SU-DHL-6 (cell line): ENCODE measurements around the gene SRPK2.
"Not testable (repeated sequence)": the region's sequence is repeated elsewhere in the genome, so short reads cannot be mapped to it uniquely, and the experiment has no call there.

Experiments used
- H2AFZ ChIP-seq: fragments of 200-600 bp; sonication (generic); 2 replicates; pipeline ENCODE4 v1.6.1; 2014; ENCODE audit warnings: low read depth, mild to moderate bottlenecking, moderate library complexity, mixed read lengths, antibody characterized with exemption, low read length; ENCODE audit not compliant: severe bottlenecking
- H3F3A ChIP-seq: fragments of 200-600 bp; shearing (Covaris generic); 2 replicates; pipeline ENCODE4 v1.6.0; 2016; ENCODE audit warnings: antibody characterized with exemption, mild to moderate bottlenecking; ENCODE audit not compliant: insufficient read depth
- H3K27ac ChIP-seq: fragments of 200-600 bp; sonication (generic); 2 replicates; pipeline ENCODE4 v1.5.1; 2016; ENCODE audit warnings: low read depth, mild to moderate bottlenecking, low read length, moderate library complexity, mixed read lengths
- H3K27me3 ChIP-seq: fragments of 200-600 bp; sonication (generic), shearing (Covaris generic); 2 replicates; pipeline ENCODE4 v1.6.0; 2014; ENCODE audit warnings: mild to moderate bottlenecking, low read length
- H3K36me3 ChIP-seq: fragments of 200-600 bp; sonication (generic); 2 replicates; pipeline ENCODE4 v1.6.1; 2014; ENCODE audit warnings: mild to moderate bottlenecking, low read length, mixed read lengths
- H3K4me2 ChIP-seq: fragments of 300-600, 200-600 bp; shearing (Covaris generic), sonication (generic); 2 replicates; pipeline ENCODE4 v1.6.0; 2014; ENCODE audit warnings: low read length, low read depth, mild to moderate bottlenecking; ENCODE audit not compliant: poor library complexity, severe bottlenecking
- H3K4me3 ChIP-seq: fragments of 200-600 bp; sonication (generic); 2 replicates; pipeline ENCODE4 v1.5.1; 2014; ENCODE audit warnings: antibody characterized with exemption, low read length, mild to moderate bottlenecking, mixed read lengths; ENCODE audit not compliant: insufficient read depth, poor library complexity, severe bottlenecking
- H3K79me2 ChIP-seq: fragments of 200-600 bp; sonication (generic); 2 replicates; pipeline ENCODE4 v1.6.1; 2014; ENCODE audit warnings: mild to moderate bottlenecking, low read length, moderate library complexity; ENCODE audit not compliant: insufficient read depth
- H3K9ac ChIP-seq: fragments of 200-600 bp; sonication (generic); 2 replicates; pipeline ENCODE4 v1.7.0; 2014; ENCODE audit warnings: mild to moderate bottlenecking, low read length
- H3K9me2 ChIP-seq: fragments of 200-600 bp; sonication (generic); replicated peaks from 2 replicates; pipeline ENCODE4 v1.6.1; 2014; ENCODE audit warnings: low read length; ENCODE audit not compliant: insufficient read depth
- H3K9me3 ChIP-seq: fragments of 200-600 bp; sonication (generic); 2 replicates; pipeline ENCODE4 v1.6.1; 2014; ENCODE audit warnings: low read length, mixed read lengths; ENCODE audit not compliant: insufficient read depth
- H4K20me1 ChIP-seq: fragments of 200-600 bp; sonication (generic); 2 replicates; pipeline ENCODE4 v1.6.1; 2014; ENCODE audit warnings: low read depth, mild to moderate bottlenecking, antibody characterized with exemption, low read length, moderate library complexity, mixed read lengths
- EZH2phosphoT487 ChIP-seq: fragments of 200-600 bp; sonication (generic), shearing (Covaris generic); conservative IDR thresholded peaks from 2 replicates; pipeline ENCODE4 v1.6.1; 2018; ENCODE audit warnings: mild to moderate bottlenecking, antibody characterized with exemption, low read length, moderate library complexity, mixed read lengths
- TF ChIP-seq, protein P1 (sequence below): fragments of 200-600 bp; sonication (generic); IDR thresholded peaks from one replicate; pipeline ENCODE4 v1.5.1; 2017; ENCODE audit warnings: antibody characterized with exemption, mild to moderate bottlenecking, low read length, moderate library complexity; ENCODE audit not compliant: insufficient read depth, poor library complexity, severe bottlenecking

SRPK2 gene

DNA sequence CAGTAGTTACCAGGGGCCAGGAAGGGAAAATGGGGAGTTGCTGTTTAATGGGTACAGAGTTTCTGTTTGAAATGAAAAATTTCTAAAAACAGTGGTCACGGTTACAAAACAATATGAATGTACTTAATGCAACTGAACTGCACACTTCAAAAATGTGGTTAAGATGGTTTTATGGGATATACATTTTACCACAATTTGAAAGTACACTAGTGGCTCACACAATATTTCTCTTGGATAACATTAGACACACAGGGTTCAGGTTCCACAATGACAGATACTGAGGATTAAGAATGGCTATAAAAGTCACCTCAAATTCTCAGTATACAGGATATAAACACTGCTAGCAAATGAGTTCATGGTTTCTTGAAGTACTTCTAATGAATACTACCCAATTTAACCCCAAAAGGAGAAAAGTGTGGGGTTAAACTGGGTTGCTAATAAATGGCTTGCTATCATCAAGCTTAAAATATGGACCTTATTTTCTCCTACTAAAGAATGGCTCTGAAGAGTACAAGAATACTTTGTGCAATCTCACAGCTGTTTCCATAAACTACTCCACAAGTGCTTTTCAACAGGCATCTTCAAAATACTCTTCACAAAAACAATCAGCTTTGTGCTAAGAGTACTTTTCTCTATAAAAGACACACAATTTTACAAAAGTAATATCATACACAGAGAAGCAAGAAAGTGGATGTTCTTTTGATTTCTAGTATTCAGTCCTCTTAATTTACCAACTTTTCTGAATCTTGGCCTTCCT is 92.9 kb downstream of the SRPK2 start:
- H3K27ac ChIP-seq: no peak overlapping the region
- no peaks in the 10 kb centered on the region for H3K36me3 ChIP-seq
- H3K79me2 ChIP-seq: 0 out of 2 replicates have a peak, but pooled peaks cover 3% of the 10 kb centered on the region

DNA sequence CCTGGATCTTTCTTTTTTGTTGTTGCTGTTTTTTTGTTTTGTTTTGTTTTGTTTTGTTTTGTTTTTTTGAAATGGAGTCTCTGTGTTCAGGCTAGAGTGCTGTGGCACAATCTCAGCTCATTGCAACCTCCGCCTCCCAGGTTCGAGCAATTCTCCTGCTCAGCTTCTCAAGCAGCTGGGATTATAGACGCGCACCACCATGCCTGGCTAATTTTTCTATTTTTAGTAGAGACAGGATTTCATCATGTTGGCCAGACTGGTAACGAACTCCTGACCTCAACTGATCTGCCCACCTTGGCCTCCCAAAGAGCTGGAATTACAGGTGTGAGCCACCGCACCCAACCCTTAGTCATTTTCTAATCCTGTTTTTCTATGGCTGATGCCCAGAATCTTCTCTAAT is 94.2 kb downstream of the SRPK2 start:
- not testable (repeated sequence) for H3K4me3 ChIP-seq, H4K20me1 ChIP-seq, H3K36me3 ChIP-seq, H3F3A ChIP-seq, H3K9ac ChIP-seq, H3K9me3 ChIP-seq, H3K4me2 ChIP-seq, H3K27ac ChIP-seq, H3K27me3 ChIP-seq, H3K79me2 ChIP-seq, H3K9me2 ChIP-seq, H2AFZ ChIP-seq

More for the DNA sequence above, 92.9 kb downstream of the SRPK2 start:
- no peak overlapping the region for H3K4me3 ChIP-seq
- no peak overlapping the region for H3K4me2 ChIP-seq
- H2AFZ ChIP-seq: no peak overlapping the region
- H3K9ac ChIP-seq: no peak overlapping the region
- H3K9me2 ChIP-seq: no peaks in the 10 kb centered on the region
- H3K27me3 ChIP-seq: no peaks in the 10 kb centered on the region
- no peaks in the 10 kb centered on the region for H4K20me1 ChIP-seq
- TF ChIP-seq EZH2phosphoT487: no peak
- TF ChIP-seq, protein P1, sequence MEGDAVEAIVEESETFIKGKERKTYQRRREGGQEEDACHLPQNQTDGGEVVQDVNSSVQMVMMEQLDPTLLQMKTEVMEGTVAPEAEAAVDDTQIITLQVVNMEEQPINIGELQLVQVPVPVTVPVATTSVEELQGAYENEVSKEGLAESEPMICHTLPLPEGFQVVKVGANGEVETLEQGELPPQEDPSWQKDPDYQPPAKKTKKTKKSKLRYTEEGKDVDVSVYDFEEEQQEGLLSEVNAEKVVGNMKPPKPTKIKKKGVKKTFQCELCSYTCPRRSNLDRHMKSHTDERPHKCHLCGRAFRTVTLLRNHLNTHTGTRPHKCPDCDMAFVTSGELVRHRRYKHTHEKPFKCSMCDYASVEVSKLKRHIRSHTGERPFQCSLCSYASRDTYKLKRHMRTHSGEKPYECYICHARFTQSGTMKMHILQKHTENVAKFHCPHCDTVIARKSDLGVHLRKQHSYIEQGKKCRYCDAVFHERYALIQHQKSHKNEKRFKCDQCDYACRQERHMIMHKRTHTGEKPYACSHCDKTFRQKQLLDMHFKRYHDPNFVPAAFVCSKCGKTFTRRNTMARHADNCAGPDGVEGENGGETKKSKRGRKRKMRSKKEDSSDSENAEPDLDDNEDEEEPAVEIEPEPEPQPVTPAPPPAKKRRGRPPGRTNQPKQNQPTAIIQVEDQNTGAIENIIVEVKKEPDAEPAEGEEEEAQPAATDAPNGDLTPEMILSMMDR: no peak
- H3F3A ChIP-seq: 0 out of 2 replicates have a peak, but pooled peaks cover 3% of the 10 kb centered on the region
- no peaks in the 10 kb centered on the region for H3K9me3 ChIP-seq

DNA sequence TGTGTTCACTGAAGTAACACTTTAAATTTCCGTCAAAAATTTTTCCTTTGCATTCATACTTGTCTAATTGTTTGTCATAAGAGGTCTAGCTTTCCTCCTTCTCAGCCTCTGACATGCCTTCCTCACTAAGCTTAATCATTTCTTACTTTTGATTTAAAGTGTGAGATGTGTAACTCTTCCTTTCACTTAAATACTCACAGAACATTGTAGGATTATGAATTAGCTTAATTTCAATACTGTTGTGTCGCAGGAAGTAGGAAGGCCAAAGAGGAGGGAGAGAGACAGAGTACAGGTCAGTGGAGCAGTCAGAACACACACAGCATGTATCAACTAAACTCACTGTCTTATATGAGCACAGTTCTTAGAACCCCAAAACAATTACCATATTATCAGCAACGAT is 99.0 kb downstream of the SRPK2 start:
- H3K4me3 ChIP-seq: no peak overlapping the region
- TF ChIP-seq EZH2phosphoT487: no peak
- TF ChIP-seq, protein P1: no peak
- no peaks in the 10 kb centered on the region for H3F3A ChIP-seq
- H3K27me3 ChIP-seq: no peaks in the 10 kb centered on the region
- no peaks in the 10 kb centered on the region for H3K9me2 ChIP-seq
- H2AFZ ChIP-seq: no peak overlapping the region
- no peaks in the 10 kb centered on the region for H4K20me1 ChIP-seq
- no peak overlapping the region for H3K9ac ChIP-seq
- no peaks in the 10 kb centered on the region for H3K36me3 ChIP-seq
- H3K27ac ChIP-seq: no peak overlapping the region
- no peak overlapping the region for H3K4me2 ChIP-seq
- no peaks in the 10 kb centered on the region for H3K9me3 ChIP-seq
- no peaks in the 10 kb centered on the region for H3K79me2 ChIP-seq

DNA sequence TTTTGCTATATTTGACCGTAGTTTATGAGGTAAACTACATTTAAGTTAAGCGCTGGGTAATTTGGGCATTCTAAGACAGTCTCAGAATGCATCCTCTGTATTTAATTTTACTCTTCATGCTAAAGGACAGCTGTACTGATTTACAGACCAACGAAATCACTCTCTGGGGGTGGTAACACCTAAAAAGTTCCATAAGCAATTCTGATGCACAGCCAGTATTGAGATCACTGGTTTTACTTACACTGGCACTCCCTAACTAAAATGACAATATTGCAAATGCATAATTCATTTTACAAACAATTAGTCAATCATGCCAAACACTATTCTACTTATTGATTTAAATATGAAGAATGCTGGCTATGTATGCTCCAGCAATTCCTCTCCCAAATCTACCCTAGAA is 102.3 kb downstream of the SRPK2 start:
- Histone ChIP-seq H3K9ac (no peak overlapping the region), H3F3A (no peaks in the 10 kb centered on the region), H3K27ac (no peak overlapping the region), H3K36me3 (no peaks in the 10 kb centered on the region), H3K27me3 (no peaks in the 10 kb centered on the region), H4K20me1 (no peaks in the 10 kb centered on the region), H3K4me2 (no peak overlapping the region), H3K4me3 (no peak overlapping the region), H3K79me2 (0 out of 2 replicates have a peak, but pooled peaks cover under 1% of the 10 kb centered on the region), H2AFZ (no peak overlapping the region), H3K9me2 (no peaks in the 10 kb centered on the region), H3K9me3 (no peaks in the 10 kb centered on the region)
- TF ChIP-seq, protein P1: no peak
- TF ChIP-seq EZH2phosphoT487: no peak
